Endothelial cell of umbilical vein (primary cell): ENCODE results near the gene DOCK4. TPM values are rescaled to one million over a fixed set of nuclear protein-coding genes. Genes with fewer than 3 reads are reported as not detected.

Experiments
- BruUV-seq: library from RNA; stranded (reverse); fragments of 400-500 nt; replicated peaks from 2 replicates; lab custom pipeline; 2021; lab: Mats Ljungman, UMichigan
- CTCF ChIA-PET: fragments of 300-600, 350-600 bp; sonication (Branson Sonifier 250); formaldehyde crosslinking; loops from one replicate; lab custom pipeline; 2021; ENCODE audit warnings: antibody characterized with exemption, inconsistent platforms; lab: Charles Lee
- POLR2A ChIA-PET: fragments of 300-600, 350-600 bp; sonication (Branson Sonifier 250); formaldehyde crosslinking; loops from one replicate; lab custom pipeline; 2021; ENCODE audit warnings: antibody characterized with exemption, inconsistent platforms; lab: Charles Lee
- DNase-seq: peaks from one replicate; pipeline ENCODE4 v3.0.0-alpha.2; 2011; ENCODE audit warnings: low read depth, low spot score
- FAIRE-seq: peaks from 2 replicates; lab custom pipeline; 2011; peaks lifted over from hg19 to GRCh38; lab: Jason Lieb, UNC
- H2AFZ ChIP-seq: 2 replicates; pipeline ENCODE4 v1.6.0; 2012; ENCODE audit warnings: low read depth, low read length, control low read depth, inconsistent platforms
- H3K27ac ChIP-seq: 2 replicates; pipeline ENCODE4 v1.5.1; 2011; ENCODE audit warnings: low read depth, mild to moderate bottlenecking, control low read depth, low read length, moderate library complexity; ENCODE audit not compliant: insufficient read depth
- H3K27me3 ChIP-seq, 2 experiments: 2 replicates each; pipeline versions ENCODE4 v1.6.0 to v1.6.1; 2011; ENCODE audit warnings: low read length in 2 of 2, mixed read lengths in 1 of 2; ENCODE audit not compliant: control insufficient read depth in 2 of 2, insufficient read depth in 2 of 2
- H3K36me3 ChIP-seq, 2 experiments: 2 replicates in 1 of 2; 3 replicates in 1 of 2; pipeline ENCODE4 v1.5.1; 2011; ENCODE audit warnings: low read length in 2 of 2, mild to moderate bottlenecking in 1 of 2, moderate library complexity in 1 of 2; ENCODE audit not compliant: control insufficient read depth in 2 of 2, insufficient read depth in 2 of 2; ENCODE audit errors: extremely low read depth in 1 of 2
- H3K4me1 ChIP-seq: 3 replicates; pipeline ENCODE4 v1.5.1; 2011; ENCODE audit warnings: mild to moderate bottlenecking, low read length; ENCODE audit not compliant: control insufficient read depth, insufficient read depth; ENCODE audit errors: extremely low read depth
- H3K4me2 ChIP-seq: 2 replicates; pipeline ENCODE4 v1.6.1; 2011; ENCODE audit warnings: low read length, control low read depth, mixed read lengths; ENCODE audit not compliant: insufficient read depth
- H3K4me3 ChIP-seq, 3 experiments: fragments of 200-600 bp in 1 of 3; sonication (generic), shearing (Covaris generic) in 1 of 3; replicated peaks in 1 of 3; 2 replicates each; pipeline ENCODE4 v1.5.1; 2011 to 2016; ENCODE audit warnings: control low read depth in 3 of 3, low read length in 3 of 3, mild to moderate bottlenecking in 2 of 3, inconsistent platforms in 1 of 3, low read depth in 1 of 3, moderate library complexity in 1 of 3; ENCODE audit not compliant: insufficient read depth in 1 of 3
- H3K79me2 ChIP-seq: 2 replicates; pipeline ENCODE4 v1.6.0; 2012; ENCODE audit warnings: low read length, inconsistent platforms; ENCODE audit not compliant: control insufficient read depth, insufficient read depth
- H3K9ac ChIP-seq: replicated peaks from 2 replicates; pipeline ENCODE3; 2011; ENCODE audit warnings: low read length, control low read depth; ENCODE audit not compliant: insufficient read depth; ENCODE audit errors: extremely low read depth
- H3K9me1 ChIP-seq: replicated peaks from 3 replicates; pipeline ENCODE4 v1.6.0; 2011; ENCODE audit warnings: mild to moderate bottlenecking, low read length; ENCODE audit not compliant: control insufficient read depth, insufficient read depth; ENCODE audit errors: extremely low read depth
- H3K9me3 ChIP-seq: replicated peaks from 2 replicates; pipeline ENCODE4 v1.5.1; 2012; ENCODE audit warnings: low read length, inconsistent platforms; ENCODE audit not compliant: control insufficient read depth, insufficient read depth
- H4K20me1 ChIP-seq: replicated peaks from 2 replicates; pipeline ENCODE3; 2011; ENCODE audit warnings: mild to moderate bottlenecking, low read length; ENCODE audit not compliant: control insufficient read depth, insufficient read depth; ENCODE audit errors: extremely low read depth
- CTCF ChIP-seq, 2 donors: IDR thresholded peaks; 1 replicate in 1 of 2; 2 replicates in 1 of 2; pipeline ENCODE4 v1.5.1; 2011; ENCODE audit warnings: low read length in 2 of 2, mild to moderate bottlenecking in 2 of 2, moderate library complexity in 2 of 2, control low read depth in 1 of 2, inconsistent platforms in 1 of 2, low read depth in 1 of 2; ENCODE audit not compliant: insufficient read depth in 1 of 2; ENCODE audit errors: extremely low read depth in 1 of 2
- EZH2 ChIP-seq: IDR thresholded peaks from 2 replicates; pipeline ENCODE4 v1.6.1; 2012; ENCODE audit warnings: borderline replicate concordance, low read depth, mild to moderate bottlenecking, moderate library complexity, low read length, inconsistent platforms; ENCODE audit not compliant: severe bottlenecking
- FOS ChIP-seq: IDR thresholded peaks from 2 replicates; pipeline ENCODE4 v1.6.1; 2011; ENCODE audit warnings: mild to moderate bottlenecking, low read length, moderate library complexity, borderline replicate concordance; ENCODE audit not compliant: insufficient read depth
- GATA2 ChIP-seq: IDR thresholded peaks from 2 replicates; pipeline ENCODE4 v1.7.0; 2011; ENCODE audit warnings: low read depth, mild to moderate bottlenecking, moderate library complexity, mixed read lengths, low read length; ENCODE audit not compliant: insufficient read length, insufficient read depth
- JUN ChIP-seq: IDR thresholded peaks from 2 replicates; pipeline ENCODE4 v1.6.1; 2011; ENCODE audit warnings: borderline replicate concordance, low read depth; ENCODE audit not compliant: insufficient read length, insufficient read depth
- MAX ChIP-seq: IDR thresholded peaks from 2 replicates; pipeline ENCODE4 v1.6.1; 2011; ENCODE audit not compliant: insufficient read depth, insufficient read length
- MYC ChIP-seq: IDR thresholded peaks from one replicate; pipeline ENCODE4 v1.6.1; 2011; ENCODE audit warnings: mild to moderate bottlenecking, low read depth, low read length
- POLR2A ChIP-seq: IDR thresholded peaks from 2 replicates; pipeline ENCODE4 v1.6.1; 2012; ENCODE audit warnings: low read depth, mild to moderate bottlenecking, control low read depth, low read length
- POLR2AphosphoS5 ChIP-seq: IDR thresholded peaks from 2 replicates; pipeline ENCODE4 v1.6.1; 2012; ENCODE audit warnings: low read depth, mild to moderate bottlenecking, control low read depth, low read length, moderate library complexity; ENCODE audit not compliant: insufficient read depth
- dilution Hi-C: fragments of 300-500 bp; cut with MboI; formaldehyde crosslinking; loops from one replicate; pipeline ENCODE4 v1.15.0; 2019; ENCODE audit warnings: low sequenced_read_pairs; ENCODE audit not compliant: extremely low pct_ligation_motif_present
- intact Hi-C: fragments of 100-400 bp; cut with micrococcal nuclease; formaldehyde crosslinking; loops from one replicate; pipeline ENCODE4 v1.10.0; 2022
- polyA plus RNA-seq, 4 experiments: library from polyadenylated mRNA; depleted of rRNA in 3 of 4; stranded (reverse) in 3 of 4; unstranded in 1 of 4; fragments of >200 nt; gene quantifications; 2 replicates each; pipeline versions ENCODE4 v1.2.1 to v1.2.3, GENCODE V29; 2011 to 2012; ENCODE audit warnings: missing spikeins in 1 of 4
- total RNA-seq: library from RNA; stranded (reverse); gene quantifications from 2 replicates; pipeline ENCODE4 v1.2.3, GENCODE V29; 2021

Gene DOCK4
- total and polyA plus RNA-seq, 2 donors (not counting 3 experiments of a cell fraction or from before 2014, with no cell fraction given): 47.4 to 164 TPM

- Histone ChIP-seq H3K36me3 (peaks cover 24 to 34% of the 10 kb centered on the region in 2 experiments), H3K9me3 (no peaks in the 10 kb centered on the region), H3K4me1 (no peaks in the 10 kb centered on the region), H3K9ac (no peak overlapping the region), H3K27ac (no peak overlapping the region), H3K9me1 (no peaks in the 10 kb centered on the region), H4K20me1 (no peaks in the 10 kb centered on the region), H3K79me2 (no peaks in the 10 kb centered on the region), H3K4me2 (no peak overlapping the region), H2AFZ (no peak overlapping the region), H3K4me3 (no peak overlapping the region), H3K27me3 (no peaks in the 10 kb centered on the region)
- FAIRE-seq (no peak), DNase-seq (no peak)
- ChIA-PET POLR2A (no interaction called here), CTCF (interaction anchor here (0.5 to 1.6 kb wide), 2 partner anchors 9 to 703 kb away, joined by 3 to 4 read pairs; no protein-coding TSS in a partner anchor)
- intact Hi-C loops: no loop called here
- no TSS peak for BruUV-seq
- dilution Hi-C loops: loop anchor here (25.0 kb wide), 1 partner anchor 656 kb away; no protein-coding TSS in a partner anchor
- TF ChIP-seq MYC: no peak
- TF ChIP-seq FOS: no peak
- no peak for TF ChIP-seq GATA2
- TF ChIP-seq POLR2AphosphoS5: no peak
- no peak for TF ChIP-seq JUN
- TF ChIP-seq CTCF (IDR thresholded peaks at IDR 0.05; ENCODE audit: extremely low read depth in 1 of 2, insufficient read depth in 1 of 2, low read depth in 1 of 2, low read length in 2 of 2): no peak
- no peak for TF ChIP-seq POLR2A
- no peak for TF ChIP-seq EZH2
- TF ChIP-seq MAX: no peak
These were observed 449.5 kb downstream of the DOCK4 start for GRCh38 chr7:111756687-111757178.
